ENCODE data around the gene IQCC. TPM values are rescaled to one million over a fixed set of nuclear protein-coding genes. Genes with fewer than 3 reads are reported as not detected.

The IQCC gene
- polyA plus RNA-seq, 1 of the 3 experiments (the other 2 are of a cell fraction) = 2.4 TPM

GRCh38 chr1:32216566-32216965 is 11.1 kb downstream of the IQCC start:
- Histone ChIP-seq H3K4me1 (ENCODE audit: control insufficient read depth in 1 of 2, insufficient read depth in 2 of 2, low read depth in 1 of 2, low read length in 1 of 2) (peaks cover 0 to 11% of the 10 kb centered on the region in 2 experiments; a peak in 2 of 4 replicates), H3K27ac (ENCODE audit: low read depth in 2 of 2, low read length in 1 of 2) (no peak overlapping the region), H3K36me3 (replicated peaks in 1 of 2; ENCODE audit: control insufficient read depth in 1 of 2, insufficient read depth in 2 of 2, low read length in 1 of 2) (peaks cover 5 to 27% of the 10 kb centered on the region in 2 experiments), H3K4me3 (ENCODE audit: low read depth in 2 of 2, low read length in 1 of 2) (no peak overlapping the region), H3K4me2 (no peak overlapping the region), H3K9me3 (no peaks in the 10 kb centered on the region), H3K27me3 (ENCODE audit: insufficient read depth) (no peaks in the 10 kb centered on the region), H3F3A (replicated peaks; ENCODE audit: insufficient read depth) (peaks cover 3% of the 10 kb centered on the region), H3K9ac (no peak overlapping the region), H3K9me2 (no peaks in the 10 kb centered on the region), H4K20me1 (ENCODE audit: insufficient read depth) (no peaks in the 10 kb centered on the region), H3K79me2 (ENCODE audit: insufficient read depth) (peaks cover 27% of the 10 kb centered on the region), H2AFZ (ENCODE audit: low read depth) (no peak overlapping the region)
- WGBS (ENCODE audit: low lambda C conversion rate) = 94% methylated on average over 5 of the region's 5 CpGs
- ChIA-PET POLR2A (interaction anchor here (0.9 to 2.2 kb wide), 4 partner anchors 10 to 119 kb away, joined by 3 to 11 read pairs (median 10); partner anchors contain the start of genes IQCC and MARCKSL1), CTCF (interaction anchor here (0.9 to 3.6 kb wide), 14 partner anchors 10 to 156 kb away, joined by 3 to 45 read pairs (median 8); partner anchors contain the start of genes CCDC28B, FAM167B, IQCC and LCK)
- no peak for DNase-seq
- no peak for TF ChIP-seq GABPA (IDR thresholded peaks at IDR 0.05; ENCODE audit: low read depth)
- no peak for TF ChIP-seq EP300 (IDR thresholded peaks at IDR 0.05; ENCODE audit: borderline replicate concordance in 1 of 2, low read depth in 1 of 2, low read length in 1 of 2)
- no peak for TF ChIP-seq ELF1 (IDR thresholded peaks at IDR 0.05)
- TF ChIP-seq IRF3 (IDR thresholded peaks at IDR 0.05; ENCODE audit: low read depth, low read length) = no peak
- TF ChIP-seq MEF2A (IDR thresholded peaks at IDR 0.05; ENCODE audit: borderline replicate concordance, low read depth) = no peak
- TF ChIP-seq MXI1 (IDR thresholded peaks at IDR 0.05; ENCODE audit: low read depth, low read length) = no peak
- TF ChIP-seq USF2 (IDR thresholded peaks at IDR 0.05; ENCODE audit: borderline replicate concordance, low read depth, low read length) = no peak
- no peak for TF ChIP-seq GATA2 (CRISPR knock-in tag; IDR thresholded peaks at IDR 0.05)
- TF ChIP-seq NRF1 (IDR thresholded peaks at IDR 0.05; ENCODE audit: low read depth, low read length) = no peak
- no peak for TF ChIP-seq YY1 (IDR thresholded peaks at IDR 0.05; ENCODE audit: low read depth)
- TF ChIP-seq POLR2AphosphoS5 (IDR thresholded peaks at IDR 0.05; ENCODE audit: low read depth, low read length) = no peak
- TF ChIP-seq SMC3 (IDR thresholded peaks at IDR 0.05; ENCODE audit: low read depth, low read length) = no peak
- no peak for TF ChIP-seq USF1 (IDR thresholded peaks at IDR 0.05; ENCODE audit: borderline replicate concordance, low read depth)
- TF ChIP-seq MAX (IDR thresholded peaks at IDR 0.05; ENCODE audit: low read depth) = no peak
- TF ChIP-seq RCOR1 (IDR thresholded peaks at IDR 0.05; ENCODE audit: low read length) = no peak

GRCh38 chr1:32219022-32219421 is 13.6 kb downstream of the IQCC start:
- no peak overlapping the region for H3K4me3 ChIP-seq (ENCODE audit: low read depth in 2 of 2, low read length in 1 of 2)
- H2AFZ ChIP-seq (ENCODE audit: low read depth) = no peak overlapping the region
- H3K9me2 ChIP-seq = no peaks in the 10 kb centered on the region
- H3K79me2 ChIP-seq (ENCODE audit: insufficient read depth) = peaks cover 51% of the 10 kb centered on the region
- peaks cover 3% of the 10 kb centered on the region for H3F3A ChIP-seq (replicated peaks; ENCODE audit: insufficient read depth)
- ChIA-PET CTCF (interaction anchor here (0.6 to 1.5 kb wide), 2 partner anchors 29 to 74 kb away, joined by 3 to 6 read pairs; partner anchors contain the start of gene FAM167B), POLR2A (interaction anchor here (0.7 kb wide), 1 partner anchor 106 kb away, joined by 3 read pairs; no protein-coding TSS in a partner anchor)
- H3K36me3 ChIP-seq (replicated peaks in 1 of 2; ENCODE audit: control insufficient read depth in 1 of 2, insufficient read depth in 2 of 2, low read length in 1 of 2) = peaks cover 11 to 31% of the 10 kb centered on the region in 2 experiments
- no peak overlapping the region for H3K27ac ChIP-seq (ENCODE audit: low read depth in 2 of 2, low read length in 1 of 2)
- H3K9me3 ChIP-seq = no peaks in the 10 kb centered on the region
- H3K4me2 ChIP-seq = no peak overlapping the region
- WGBS (ENCODE audit: low lambda C conversion rate) = 78% methylated on average over 7 of the region's 7 CpGs
- no peak overlapping the region for H3K9ac ChIP-seq
- no peak for DNase-seq
- peaks cover 8 to 18% of the 10 kb centered on the region in 2 experiments; a peak in 3 of 4 replicates for H3K4me1 ChIP-seq (ENCODE audit: control insufficient read depth in 1 of 2, insufficient read depth in 2 of 2, low read depth in 1 of 2, low read length in 1 of 2)
- no peaks in the 10 kb centered on the region for H3K27me3 ChIP-seq (ENCODE audit: insufficient read depth)
- H4K20me1 ChIP-seq (ENCODE audit: insufficient read depth) = no peaks in the 10 kb centered on the region
- TF ChIP-seq RXRA (IDR thresholded peaks at IDR 0.05; ENCODE audit: borderline replicate concordance, low read depth) = no peak
- no peak for TF ChIP-seq USF1 (IDR thresholded peaks at IDR 0.05; ENCODE audit: borderline replicate concordance, low read depth)
- TF ChIP-seq POLR2AphosphoS5 (IDR thresholded peaks at IDR 0.05; ENCODE audit: low read depth, low read length) = no peak
- no peak for TF ChIP-seq ZBTB33 (IDR thresholded peaks at IDR 0.05; ENCODE audit: borderline replicate concordance, low read depth)
- no peak for TF ChIP-seq IRF3 (IDR thresholded peaks at IDR 0.05; ENCODE audit: low read depth, low read length)
- TF ChIP-seq FOXM1 (IDR thresholded peaks at IDR 0.05; ENCODE audit: low read depth) = no peak
- TF ChIP-seq MEF2A (IDR thresholded peaks at IDR 0.05; ENCODE audit: borderline replicate concordance, low read depth) = no peak
